ENCODE results near the gene ZSWIM6.
A peak's percentile ranks its signal among the peaks of the same experiment; 100 is the strongest.

ZSWIM6 gene

GRCh38 chr5:61301341-61302199, 30.5 kb upstream of the ZSWIM6 start:
- Mint-ChIP-seq H3K27me3 (peaks cover 1% of the 10 kb centered on the region), H3K4me3 (no peak overlapping the region), H3K9me3 (no peaks in the 10 kb centered on the region), H3K4me1 (peaks cover 4% of the 10 kb centered on the region), H3K27ac (no peak overlapping the region), H3K36me3 (no peaks in the 10 kb centered on the region)

- H3K4me3 Mint-ChIP-seq = no peak overlapping the region
- H3K4me1 Mint-ChIP-seq = peaks cover 4% of the 10 kb centered on the region
- H3K36me3 Mint-ChIP-seq = no peaks in the 10 kb centered on the region
- H3K27me3 Mint-ChIP-seq = peaks cover 1% of the 10 kb centered on the region
- no peaks in the 10 kb centered on the region for H3K9me3 Mint-ChIP-seq
- no peak overlapping the region for H3K27ac Mint-ChIP-seq
Observed at GRCh38 chr5:61302200-61302563, 29.9 kb upstream of the ZSWIM6 start.

GRCh38 chr5:61303346-61303745, 28.7 kb upstream of the ZSWIM6 start:
- no peak overlapping the region for H3K4me3 Mint-ChIP-seq
- H3K9me3 Mint-ChIP-seq = no peaks in the 10 kb centered on the region
- H3K36me3 Mint-ChIP-seq = no peaks in the 10 kb centered on the region
- peaks cover 4% of the 10 kb centered on the region for H3K4me1 Mint-ChIP-seq
- no peak overlapping the region for H3K27ac Mint-ChIP-seq
- peaks cover 1% of the 10 kb centered on the region for H3K27me3 Mint-ChIP-seq

- H3K36me3 Mint-ChIP-seq = no peaks in the 10 kb centered on the region
- no peak overlapping the region for H3K27ac Mint-ChIP-seq
- H3K27me3 Mint-ChIP-seq = peaks cover 1% of the 10 kb centered on the region
- no peaks in the 10 kb centered on the region for H3K9me3 Mint-ChIP-seq
- H3K4me3 Mint-ChIP-seq = no peak overlapping the region
- H3K4me1 Mint-ChIP-seq = peaks cover 4% of the 10 kb centered on the region
Observed at GRCh38 chr5:61304590-61305381, 27.3 kb upstream of the ZSWIM6 start.

- Mint-ChIP-seq H3K9me3 (no peaks in the 10 kb centered on the region), H3K4me3 (no peak overlapping the region), H3K4me1 (peaks cover 4% of the 10 kb centered on the region), H3K27me3 (peaks cover 2% of the 10 kb centered on the region), H3K27ac (peak overlapping the region; percentile 26), H3K36me3 (no peaks in the 10 kb centered on the region)
Observed at GRCh38 chr5:61306531-61307131, 25.4 kb upstream of the ZSWIM6 start.

GRCh38 chr5:61307191-61307590, 24.9 kb upstream of the ZSWIM6 start:
- no peak overlapping the region for H3K4me3 Mint-ChIP-seq
- no peaks in the 10 kb centered on the region for H3K9me3 Mint-ChIP-seq
- H3K27me3 Mint-ChIP-seq = peaks cover 2% of the 10 kb centered on the region
- H3K4me1 Mint-ChIP-seq = peaks cover 4% of the 10 kb centered on the region
- H3K27ac Mint-ChIP-seq = no peak overlapping the region
- no peaks in the 10 kb centered on the region for H3K36me3 Mint-ChIP-seq

GRCh38 chr5:61307611-61308010, 24.4 kb upstream of the ZSWIM6 start:
- H3K4me3 Mint-ChIP-seq = no peak overlapping the region

GRCh38 chr5:61308712-61309111, 23.3 kb upstream of the ZSWIM6 start:
- no peak overlapping the region for H3K27ac Mint-ChIP-seq
- H3K4me1 Mint-ChIP-seq = no peaks in the 10 kb centered on the region
- no peaks in the 10 kb centered on the region for H3K9me3 Mint-ChIP-seq
- peaks cover 2% of the 10 kb centered on the region for H3K27me3 Mint-ChIP-seq
- H3K4me3 Mint-ChIP-seq = no peak overlapping the region
- H3K36me3 Mint-ChIP-seq = no peaks in the 10 kb centered on the region

More at GRCh38 chr5:61307611-61308010, 24.4 kb upstream of the ZSWIM6 start:
- H3K27ac Mint-ChIP-seq = no peak overlapping the region
- H3K9me3 Mint-ChIP-seq = no peaks in the 10 kb centered on the region
- peaks cover 2% of the 10 kb centered on the region for H3K27me3 Mint-ChIP-seq
- no peaks in the 10 kb centered on the region for H3K36me3 Mint-ChIP-seq
- peaks cover 4% of the 10 kb centered on the region for H3K4me1 Mint-ChIP-seq

GRCh38 chr5:61309115-61309514, 22.9 kb upstream of the ZSWIM6 start:
- no peaks in the 10 kb centered on the region for H3K36me3 Mint-ChIP-seq
- H3K27ac Mint-ChIP-seq = no peak overlapping the region
- no peaks in the 10 kb centered on the region for H3K4me1 Mint-ChIP-seq
- no peaks in the 10 kb centered on the region for H3K9me3 Mint-ChIP-seq
- peaks cover 2% of the 10 kb centered on the region for H3K27me3 Mint-ChIP-seq
- H3K4me3 Mint-ChIP-seq = no peak overlapping the region

GRCh38 chr5:61311056-61311610, 20.9 kb upstream of the ZSWIM6 start:
- no peaks in the 10 kb centered on the region for H3K36me3 Mint-ChIP-seq
- H3K9me3 Mint-ChIP-seq = no peaks in the 10 kb centered on the region
- H3K27me3 Mint-ChIP-seq = peaks cover 5% of the 10 kb centered on the region
- no peaks in the 10 kb centered on the region for H3K4me1 Mint-ChIP-seq
- H3K4me3 Mint-ChIP-seq = no peak overlapping the region
- H3K27ac Mint-ChIP-seq = no peak overlapping the region

GRCh38 chr5:61311836-61312808, 19.9 kb upstream of the ZSWIM6 start:
- no peaks in the 10 kb centered on the region for H3K9me3 Mint-ChIP-seq
- H3K4me1 Mint-ChIP-seq = no peaks in the 10 kb centered on the region
- no peak overlapping the region for H3K27ac Mint-ChIP-seq
- no peaks in the 10 kb centered on the region for H3K36me3 Mint-ChIP-seq
- peaks cover 5% of the 10 kb centered on the region for H3K27me3 Mint-ChIP-seq
- H3K4me3 Mint-ChIP-seq = no peak overlapping the region

GRCh38 chr5:61313960-61314681, 17.9 kb upstream of the ZSWIM6 start:
- H3K27ac Mint-ChIP-seq = no peak overlapping the region
- H3K27me3 Mint-ChIP-seq = peaks cover 6% of the 10 kb centered on the region
- no peaks in the 10 kb centered on the region for H3K9me3 Mint-ChIP-seq
- H3K36me3 Mint-ChIP-seq = no peaks in the 10 kb centered on the region
- peaks cover 6% of the 10 kb centered on the region for H3K4me1 Mint-ChIP-seq
- H3K4me3 Mint-ChIP-seq = no peak overlapping the region

- H3K9me3 Mint-ChIP-seq = no peaks in the 10 kb centered on the region
- peaks cover 14% of the 10 kb centered on the region for H3K4me1 Mint-ChIP-seq
- H3K36me3 Mint-ChIP-seq = no peaks in the 10 kb centered on the region
- no peak overlapping the region for H3K4me3 Mint-ChIP-seq
- H3K27me3 Mint-ChIP-seq = peaks cover 7% of the 10 kb centered on the region
- H3K27ac Mint-ChIP-seq = no peak overlapping the region
Observed at GRCh38 chr5:61318376-61318775, 13.7 kb upstream of the ZSWIM6 start.

- Mint-ChIP-seq H3K27ac (no peak overlapping the region), H3K9me3 (no peaks in the 10 kb centered on the region), H3K4me3 (no peak overlapping the region), H3K27me3 (peaks cover 7% of the 10 kb centered on the region), H3K4me1 (peaks cover 14% of the 10 kb centered on the region), H3K36me3 (no peaks in the 10 kb centered on the region)
Observed at GRCh38 chr5:61319388-61320146, 12.5 kb upstream of the ZSWIM6 start.

All from activated naive CD4-positive, alpha-beta T cell treated with anti-CD3 and anti-CD28 coated beads, Interleukin-2, amount 50 U/mL, for 24 hours (primary cell).